ENCODE results near the gene PTPRE.
A peak's percentile ranks its signal among the peaks of the same experiment; 100 is the strongest.

PTPRE gene

DNA sequence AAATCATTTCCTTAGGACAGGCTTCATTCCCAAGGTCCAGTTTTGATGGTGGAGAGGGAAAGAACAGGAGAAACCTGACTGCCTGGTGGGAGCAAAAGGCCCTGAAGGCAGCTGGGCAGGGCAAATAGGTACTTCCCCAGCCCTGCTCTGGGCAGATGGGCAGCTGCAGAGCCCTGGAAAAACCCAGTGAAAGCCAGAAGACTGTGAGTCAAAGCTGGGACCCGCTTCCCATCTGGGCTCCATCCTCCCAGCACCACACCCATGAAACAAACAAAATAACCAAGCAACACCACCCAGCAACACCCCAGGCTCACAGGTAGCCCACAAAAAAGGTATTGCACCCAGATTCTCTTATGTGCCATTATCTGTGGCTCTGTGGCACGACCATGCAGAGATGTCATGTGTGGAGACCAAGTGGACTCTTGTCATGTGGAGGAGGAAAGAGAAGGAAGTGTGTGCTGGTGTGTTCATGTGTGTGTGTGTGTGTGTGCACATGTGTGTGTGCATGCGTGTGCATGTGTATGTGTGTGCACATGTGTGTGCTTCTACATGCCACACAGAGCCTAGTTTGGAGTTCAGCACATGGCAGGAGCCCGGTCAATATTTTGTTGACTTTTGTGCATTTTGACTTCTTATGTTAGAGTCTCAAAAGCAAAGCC, 24.0 kb upstream of the PTPRE start:
- no peak for DNase-seq (ENCODE audit: low read depth)

DNA sequence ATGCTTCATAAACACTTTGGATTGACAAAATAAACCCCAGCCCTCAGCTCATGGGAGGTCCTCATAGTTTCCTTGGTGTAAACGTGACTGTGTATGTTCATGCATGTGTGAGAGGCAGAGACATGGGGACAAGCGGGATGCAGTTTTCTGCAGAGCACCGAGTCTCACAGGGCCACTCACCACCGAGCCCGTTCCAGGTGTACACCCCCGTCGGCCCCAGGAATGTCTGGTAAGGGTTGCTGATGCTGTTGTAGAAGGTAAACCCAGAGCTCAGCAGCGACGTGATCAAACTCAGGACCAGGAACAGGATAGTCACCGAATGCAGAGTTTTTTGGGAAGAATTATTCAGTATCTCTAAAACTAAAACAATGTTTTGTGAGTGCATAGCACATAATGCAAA, 23.4 kb upstream of the PTPRE start:
- no peak for DNase-seq (ENCODE audit: low read depth)

DNA sequence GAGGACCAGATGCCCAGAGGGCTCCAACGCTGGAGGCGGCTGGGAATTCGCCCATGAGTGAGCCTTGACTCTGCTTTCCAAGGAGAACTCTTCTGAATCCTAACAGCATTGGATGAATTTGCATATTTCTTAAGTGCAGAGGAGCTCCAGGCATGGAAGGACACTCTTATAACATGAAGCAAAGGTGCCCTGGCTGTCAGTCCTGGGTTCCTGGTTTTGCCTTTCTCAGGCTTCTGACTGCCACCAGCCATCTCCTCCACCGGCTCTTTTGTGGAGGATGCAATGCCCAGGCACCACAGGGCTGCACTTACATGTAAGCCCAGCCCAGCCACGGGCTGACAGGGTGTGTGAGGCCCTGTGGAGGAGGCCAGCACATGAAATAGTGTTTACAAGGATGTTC, 22.4 kb upstream of the PTPRE start:
- no peak for DNase-seq (ENCODE audit: low read depth)

DNA sequence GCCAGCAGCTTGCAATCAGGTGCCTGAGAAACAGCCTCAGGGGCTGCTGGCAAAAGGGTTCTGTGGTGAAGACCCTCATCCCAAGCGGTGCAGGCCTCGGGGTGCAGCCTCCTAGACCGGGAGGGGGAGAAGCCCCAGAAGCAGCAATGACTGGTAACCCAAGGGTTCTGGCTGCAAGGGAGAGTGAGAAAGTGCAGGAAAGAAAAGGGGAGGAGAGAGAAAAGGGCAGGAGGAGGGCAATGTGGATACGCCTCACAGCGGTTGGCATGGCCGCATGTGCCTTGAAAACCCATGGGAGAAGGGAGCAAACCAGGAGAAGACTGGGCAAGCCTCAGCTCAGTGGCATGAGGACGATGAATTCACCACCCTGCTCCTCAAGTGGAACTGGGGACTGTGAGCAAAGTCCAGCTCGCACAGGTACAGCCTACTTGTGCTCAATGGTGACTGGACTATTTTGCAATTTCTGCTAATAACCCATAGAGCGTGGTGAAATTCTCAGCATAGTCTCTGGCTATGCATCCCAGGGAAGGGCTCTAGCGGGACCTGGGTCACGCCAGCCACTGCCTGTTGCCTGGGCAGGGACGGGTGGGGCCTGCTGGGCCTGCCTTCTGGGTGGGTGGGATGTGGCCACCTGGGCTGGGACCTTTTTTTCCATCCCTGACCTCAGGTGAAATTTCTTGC, 20.4 kb upstream of the PTPRE start:
- no peak for DNase-seq (ENCODE audit: low read depth)

DNA sequence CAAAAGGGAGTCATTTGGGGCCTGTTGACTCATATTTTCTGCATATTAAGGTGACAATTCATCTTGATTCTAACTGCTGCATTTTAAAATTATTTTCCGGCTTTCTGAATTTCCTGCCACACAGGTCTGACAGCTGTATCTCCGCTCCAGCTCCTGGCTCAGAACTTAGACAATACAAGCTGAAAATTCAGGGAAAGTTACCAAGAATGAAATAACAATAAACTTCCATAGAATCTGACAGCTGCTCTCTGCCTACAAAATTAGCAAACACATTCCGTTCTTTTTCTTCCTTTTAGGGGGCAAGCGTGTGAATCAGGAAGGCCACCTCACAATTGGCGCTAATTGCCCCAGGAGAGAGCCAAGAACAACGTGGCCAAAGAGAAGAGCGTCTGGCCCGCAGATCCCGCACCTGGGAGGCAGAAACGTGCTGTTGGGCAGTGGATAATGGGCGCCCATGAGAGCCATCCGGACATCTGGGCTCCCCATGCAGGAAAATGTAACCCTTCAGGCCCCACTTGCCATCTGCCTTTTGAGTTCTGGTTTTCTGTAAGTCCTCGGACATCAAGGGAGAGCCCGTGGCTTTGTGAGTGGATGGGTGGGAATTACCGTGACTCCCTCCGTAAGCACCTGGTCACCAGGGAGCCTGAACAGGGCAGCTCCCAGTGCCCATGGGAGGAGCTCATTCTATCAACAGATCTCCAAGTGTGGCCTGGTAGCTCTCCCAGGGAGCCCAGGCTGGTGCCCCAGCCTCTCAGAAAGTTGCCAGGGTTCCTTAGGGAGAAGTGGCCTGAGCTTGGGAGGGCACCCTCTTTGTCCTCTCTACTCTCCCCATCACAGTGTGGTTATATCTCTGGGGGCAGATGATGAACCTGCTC, 19.1 kb upstream of the PTPRE start:
- no peak for DNase-seq (ENCODE audit: low read depth)

DNA sequence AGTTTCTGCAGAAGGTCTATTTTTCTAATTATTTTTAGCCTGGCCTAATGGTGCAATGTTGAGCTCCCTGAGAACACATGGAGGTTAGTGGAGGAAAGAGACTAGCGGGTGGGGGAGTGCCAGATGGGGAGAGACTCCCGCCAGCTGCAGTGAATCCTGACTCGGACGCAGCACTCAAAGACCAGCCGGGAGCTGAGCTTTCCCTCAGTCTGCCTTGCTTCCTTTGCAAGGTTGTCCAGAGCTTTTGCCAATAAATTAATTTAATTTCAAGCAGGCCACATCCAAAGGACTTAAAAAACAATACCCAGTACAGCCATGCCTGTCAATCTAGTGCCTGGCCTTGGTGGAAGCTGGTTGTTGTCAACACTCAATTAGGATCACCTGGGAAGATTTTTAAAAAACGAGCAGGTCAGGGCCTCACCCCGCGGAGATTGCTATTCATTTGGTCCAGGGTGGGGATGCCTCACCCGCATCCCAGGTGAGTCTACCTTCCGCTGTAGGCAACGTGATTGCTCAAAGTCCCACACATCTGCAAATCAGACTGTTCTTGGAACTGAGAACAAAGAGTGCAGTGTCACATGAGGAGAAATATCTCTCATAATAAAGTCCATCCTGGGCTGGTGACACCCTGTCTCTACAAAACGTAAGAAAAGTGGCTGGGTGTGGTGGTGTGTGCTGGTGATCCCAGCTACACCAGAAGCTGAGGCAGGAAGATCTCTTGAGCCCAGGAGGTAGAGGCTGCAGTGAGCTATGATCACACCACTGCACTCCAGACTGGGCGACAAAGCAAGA, 18.2 kb upstream of the PTPRE start:
- DNase-seq (ENCODE audit: low read depth): no peak

DNA sequence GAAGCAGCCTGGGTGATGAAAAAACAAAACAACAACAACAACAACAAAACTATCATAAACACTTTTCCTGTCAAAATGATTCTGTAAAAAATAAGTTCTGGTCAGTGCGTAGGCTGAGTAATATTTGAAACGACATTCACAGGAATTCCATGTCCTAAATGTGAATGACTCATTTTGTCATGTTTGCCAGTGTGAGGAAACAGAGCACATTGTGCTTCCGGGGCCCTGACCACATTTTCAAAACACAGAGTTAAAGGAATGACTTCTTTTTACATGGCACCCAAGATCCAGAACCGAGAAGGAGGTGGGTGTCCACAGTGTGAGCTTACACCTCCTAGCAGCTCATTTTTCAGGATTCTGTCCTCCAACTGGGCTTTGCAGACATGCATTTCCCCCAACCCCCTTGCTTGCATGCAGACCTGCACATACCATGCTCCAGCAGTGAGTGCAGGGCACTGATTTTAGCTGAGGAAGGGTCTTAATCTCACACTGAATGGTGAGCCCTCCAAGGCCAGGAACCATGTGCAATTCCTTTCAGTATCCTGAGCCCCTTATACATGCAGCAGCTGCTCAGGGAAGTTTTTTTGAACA, 17.2 kb upstream of the PTPRE start:
- DNase-seq (ENCODE audit: low read depth): peak; percentile 84

DNA sequence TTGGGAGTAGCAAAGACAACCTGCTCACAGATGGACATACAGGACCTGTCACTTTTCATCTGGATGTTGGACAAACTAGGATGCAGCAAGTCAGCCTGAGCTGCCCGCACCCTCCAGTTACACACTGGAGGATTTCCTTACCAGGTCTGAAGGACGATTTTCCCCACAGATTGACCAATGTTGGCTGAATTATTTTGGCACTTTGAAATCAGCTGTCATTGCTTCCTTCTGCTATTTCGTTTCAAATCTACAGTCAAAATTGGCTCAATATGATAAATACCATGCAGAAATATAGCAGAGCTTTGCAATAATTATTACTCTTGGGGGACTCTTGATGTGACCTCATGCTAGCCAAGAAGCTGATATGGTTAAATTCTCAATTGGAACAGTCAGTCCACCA, 16.7 kb upstream of the PTPRE start:
- DNase-seq (ENCODE audit: low read depth): no peak

DNA sequence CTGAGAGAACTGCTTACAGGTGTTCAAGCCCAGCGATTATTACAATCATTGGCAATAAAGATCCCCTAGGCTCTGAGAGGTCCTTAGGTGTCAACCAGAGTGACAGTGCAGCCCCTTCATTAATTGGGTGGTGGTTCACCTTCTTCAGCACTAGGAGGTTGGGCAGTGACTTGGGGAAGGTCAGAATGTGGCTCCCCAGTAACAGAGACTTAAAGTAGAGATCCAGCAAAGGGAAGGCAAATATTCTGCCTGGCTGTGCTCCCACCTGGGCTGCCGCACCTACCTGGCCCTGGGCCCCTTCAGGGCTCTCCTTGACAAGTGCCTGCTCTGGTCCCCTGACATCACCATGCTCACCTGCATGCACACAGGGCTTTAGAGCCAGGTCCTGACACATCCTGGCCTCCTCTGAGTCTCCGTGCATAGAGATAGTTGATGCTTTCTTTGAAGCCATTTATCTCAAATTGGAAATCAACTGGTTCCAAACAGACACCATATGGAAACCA, 16.0 kb upstream of the PTPRE start:
- DNase-seq (ENCODE audit: low read depth): no peak

DNA sequence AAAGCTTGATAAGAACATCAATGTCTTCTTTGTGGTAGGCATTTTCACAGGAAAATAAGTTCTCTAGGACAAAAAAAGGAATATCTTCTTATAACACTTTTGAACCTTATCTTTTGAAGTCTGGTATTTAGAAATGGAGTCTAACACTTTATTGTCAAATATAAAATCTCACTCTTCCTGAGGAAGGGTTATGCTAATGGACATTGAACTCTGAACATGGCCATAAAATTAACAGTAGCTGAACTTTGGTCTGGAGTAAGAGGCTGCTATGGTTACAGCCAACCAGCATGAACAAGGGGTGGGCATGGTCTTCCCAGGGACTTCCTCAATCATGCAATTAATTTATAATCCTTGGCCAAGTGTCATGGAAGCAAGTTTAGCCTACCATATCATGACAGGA, 14.2 kb upstream of the PTPRE start, which contains the start of gene CLRN3:
CLRN3 (minus strand) TSS at position 199 of the 400 bp plus-strand sequence; CDS start at position 42, 157 bp downstream.
- DNase-seq (ENCODE audit: low read depth): no peak

DNA sequence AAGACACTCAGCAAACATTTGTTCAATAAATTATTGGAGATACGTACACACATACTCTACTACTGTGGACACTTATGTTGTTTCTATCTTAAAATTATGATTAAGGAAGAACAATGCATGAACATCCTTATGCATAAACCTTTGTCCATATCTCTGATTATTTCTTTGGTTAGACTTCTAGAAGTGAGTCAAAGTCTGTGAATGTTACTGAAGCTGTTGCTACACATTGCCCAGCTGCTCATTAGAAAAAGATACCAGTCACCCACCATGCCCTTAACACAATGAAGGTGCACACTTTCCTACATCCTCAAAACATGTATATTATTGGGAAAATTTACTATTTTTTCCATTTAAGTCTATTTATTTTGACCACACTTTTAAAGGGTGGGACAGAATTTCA, 12.8 kb upstream of the PTPRE start:
- peak; percentile 60 for DNase-seq (ENCODE audit: low read depth)

DNA sequence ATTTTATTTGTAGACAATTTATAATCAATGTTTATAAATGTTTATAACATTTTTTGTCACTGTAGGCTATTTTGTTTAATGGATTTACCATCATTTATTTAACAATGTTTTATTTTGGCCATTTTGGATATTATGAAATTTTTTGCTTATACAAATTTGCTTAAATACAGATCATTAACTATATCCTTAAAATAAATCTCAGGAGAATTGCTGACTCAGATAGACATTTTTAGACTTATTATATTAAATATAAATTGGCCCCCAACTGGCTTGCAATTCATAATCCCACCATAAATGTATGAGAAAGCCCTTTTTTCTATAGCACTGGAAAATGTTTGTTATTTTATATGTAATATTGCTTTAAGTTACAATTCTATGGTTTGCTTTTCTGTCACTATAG, 10.3 kb upstream of the PTPRE start:
- DNase-seq (ENCODE audit: low read depth): no peak

DNA sequence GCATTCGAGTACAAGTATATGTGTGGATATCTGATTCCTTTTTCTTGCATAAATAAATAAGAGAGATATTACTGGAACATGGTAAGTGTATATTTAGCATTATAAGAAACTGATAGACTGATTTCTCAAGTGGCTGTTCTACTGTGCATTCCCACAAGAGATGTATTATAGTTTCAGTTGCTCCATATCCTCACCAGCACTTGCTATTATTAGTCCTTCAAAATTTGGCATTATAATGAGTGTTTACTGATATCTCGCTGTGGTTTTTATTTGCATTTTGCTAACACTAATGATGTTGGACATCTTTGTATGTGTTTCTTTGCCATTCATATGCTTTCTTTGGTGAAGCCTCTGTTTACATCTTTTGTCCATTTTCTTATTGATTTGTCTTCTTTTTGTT, 9.7 kb upstream of the PTPRE start:
- no peak for DNase-seq (ENCODE audit: low read depth)

DNA sequence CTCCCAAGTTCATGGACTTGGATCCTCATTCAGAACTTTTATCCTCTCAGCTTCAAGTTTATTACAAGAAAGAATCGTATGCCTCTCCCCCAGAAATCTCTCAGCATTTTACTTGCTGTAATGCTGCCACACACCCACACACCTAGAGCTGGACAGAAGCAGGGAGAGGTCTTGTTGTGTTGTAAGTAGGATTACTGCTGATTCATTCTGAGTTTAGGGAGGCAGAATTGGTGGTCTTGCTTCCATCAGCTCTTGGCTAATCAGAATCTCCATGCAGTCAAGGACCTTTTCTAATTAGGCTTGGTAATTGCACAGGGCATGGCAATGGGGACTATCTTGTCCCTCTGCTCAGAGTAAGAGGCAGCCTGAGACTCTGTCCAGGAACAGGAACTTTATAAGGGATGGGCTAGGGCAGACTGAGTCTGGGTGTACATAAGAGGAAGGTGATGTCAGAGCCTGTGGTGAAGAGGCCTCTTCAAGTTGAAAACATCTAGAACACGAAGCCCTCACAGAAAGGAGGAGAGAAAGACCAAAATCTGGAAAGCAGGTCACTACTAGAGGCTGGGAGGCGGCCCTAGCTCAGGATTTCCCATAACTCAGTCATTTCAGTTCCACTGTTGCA, 7.0 kb upstream of the PTPRE start:
- peak; percentile 74 for DNase-seq (ENCODE audit: low read depth)

DNA sequence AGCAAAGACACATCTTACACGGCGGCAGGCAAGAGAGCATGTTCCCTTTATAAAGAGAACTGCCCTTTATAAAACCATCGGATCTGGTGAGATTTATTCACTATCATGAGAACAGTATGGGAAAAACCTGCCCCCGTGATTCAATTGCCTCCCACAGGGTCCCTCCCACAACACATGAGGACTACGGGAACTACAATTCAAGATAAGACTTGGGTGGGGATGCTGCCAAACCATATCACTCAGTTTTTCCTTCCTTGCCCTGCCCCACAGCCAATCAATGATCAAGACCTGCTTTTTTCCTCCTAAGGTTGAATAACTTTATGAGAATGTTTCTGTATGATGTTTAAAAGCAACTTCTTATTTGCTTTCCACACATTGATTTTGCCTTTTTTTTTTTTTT, 3.1 kb upstream of the PTPRE start:
- no peak for DNase-seq (ENCODE audit: low read depth)

DNA sequence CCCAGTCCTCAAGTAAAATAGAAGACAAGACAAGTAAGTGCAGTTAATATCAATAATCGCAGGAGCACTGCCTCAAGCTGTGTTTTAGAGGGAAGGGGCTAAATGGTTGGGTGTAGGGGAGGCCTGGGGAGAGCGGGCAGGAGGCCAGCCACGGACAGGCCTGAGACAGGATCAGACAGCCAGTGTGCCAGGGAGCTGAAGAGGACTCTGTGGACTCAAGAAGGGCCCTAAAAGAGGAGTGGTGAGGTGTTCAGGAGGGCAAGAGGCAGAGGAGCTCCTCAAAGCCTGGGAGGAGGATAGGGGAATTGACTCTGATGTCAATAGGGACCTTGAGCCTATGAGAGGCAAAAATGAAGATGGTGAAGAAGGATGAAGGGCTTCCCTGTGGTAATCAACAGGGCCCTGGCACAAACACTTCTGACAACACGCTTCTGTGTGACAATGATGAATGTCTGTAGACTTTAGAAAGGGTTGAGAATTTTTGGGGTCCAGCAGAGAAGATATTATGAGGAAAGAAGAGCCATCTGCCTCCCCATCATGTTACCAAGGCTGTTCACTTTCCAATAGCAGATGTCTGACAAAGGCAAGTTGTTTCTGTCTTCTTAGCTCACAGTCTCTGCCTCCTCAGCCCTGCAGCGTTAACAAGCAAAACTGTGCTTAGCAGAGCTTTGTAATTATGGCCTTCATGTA, 2.4 kb upstream of the PTPRE start:
- no peak for DNase-seq (ENCODE audit: low read depth)

DNA sequence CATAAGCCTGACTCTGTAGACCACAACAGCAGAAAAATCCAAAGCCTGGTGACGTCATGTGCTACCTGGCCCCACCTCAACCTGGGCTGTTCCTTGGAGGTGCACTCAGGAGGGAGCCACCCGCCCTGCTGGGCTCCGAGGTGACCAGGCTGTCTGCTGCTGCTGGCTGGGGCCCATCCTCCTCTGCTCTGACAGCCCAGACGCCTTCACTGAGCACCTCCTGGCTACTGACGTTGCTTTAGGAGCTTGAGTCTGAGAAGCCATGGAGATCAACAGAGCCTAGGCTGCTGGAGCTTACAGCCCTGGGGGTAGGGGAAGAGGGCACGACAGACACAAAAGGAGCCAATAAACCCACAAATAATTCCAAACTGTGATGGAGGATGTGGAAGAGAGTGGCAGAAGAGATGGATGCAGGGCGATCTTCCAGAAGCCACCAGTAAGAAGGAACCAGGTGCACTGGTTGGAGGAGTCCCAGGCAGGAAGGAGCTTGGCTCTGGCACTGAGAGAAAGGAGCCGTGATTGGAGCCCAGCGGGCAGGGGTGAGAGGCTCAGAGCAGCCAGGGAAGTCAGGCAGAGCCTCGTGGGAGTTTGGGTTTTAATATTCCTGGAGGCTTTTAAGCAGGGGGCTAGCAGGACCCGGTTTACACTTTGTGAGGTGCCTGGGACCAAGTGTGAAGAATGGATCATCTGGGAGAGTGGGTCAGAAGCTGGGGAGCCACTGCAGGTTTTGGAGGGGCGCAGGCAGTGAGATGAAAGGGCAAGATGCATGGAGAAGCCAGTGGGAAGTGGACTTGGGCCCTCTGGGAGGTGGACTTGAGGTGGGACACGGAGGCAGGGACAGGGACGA, 1.7 kb upstream of the PTPRE start:
- no peak for DNase-seq (ENCODE audit: low read depth)

DNA sequence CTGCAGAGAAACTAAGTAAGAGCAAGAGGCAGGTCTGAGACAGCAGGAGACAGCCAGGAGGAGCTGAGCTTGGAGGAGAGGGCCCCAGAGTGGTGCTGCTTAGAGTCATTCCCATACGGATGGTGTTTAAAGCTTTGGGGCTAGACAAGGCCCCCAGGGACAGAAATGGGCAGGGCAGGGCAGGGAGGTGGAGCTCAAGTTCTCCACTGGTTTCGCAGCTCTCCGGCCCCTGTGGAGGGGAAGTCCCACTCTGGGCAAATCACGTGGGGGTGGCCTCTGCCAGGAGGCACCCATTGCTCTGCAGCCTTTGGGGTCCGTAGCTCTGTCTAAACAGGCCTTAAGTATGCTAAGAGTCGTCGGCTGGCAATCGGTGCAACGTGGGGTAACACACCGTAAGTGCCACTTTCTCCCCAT, 1.0 kb upstream of the PTPRE start:
- DNase-seq (ENCODE audit: low read depth): no peak

DNA sequence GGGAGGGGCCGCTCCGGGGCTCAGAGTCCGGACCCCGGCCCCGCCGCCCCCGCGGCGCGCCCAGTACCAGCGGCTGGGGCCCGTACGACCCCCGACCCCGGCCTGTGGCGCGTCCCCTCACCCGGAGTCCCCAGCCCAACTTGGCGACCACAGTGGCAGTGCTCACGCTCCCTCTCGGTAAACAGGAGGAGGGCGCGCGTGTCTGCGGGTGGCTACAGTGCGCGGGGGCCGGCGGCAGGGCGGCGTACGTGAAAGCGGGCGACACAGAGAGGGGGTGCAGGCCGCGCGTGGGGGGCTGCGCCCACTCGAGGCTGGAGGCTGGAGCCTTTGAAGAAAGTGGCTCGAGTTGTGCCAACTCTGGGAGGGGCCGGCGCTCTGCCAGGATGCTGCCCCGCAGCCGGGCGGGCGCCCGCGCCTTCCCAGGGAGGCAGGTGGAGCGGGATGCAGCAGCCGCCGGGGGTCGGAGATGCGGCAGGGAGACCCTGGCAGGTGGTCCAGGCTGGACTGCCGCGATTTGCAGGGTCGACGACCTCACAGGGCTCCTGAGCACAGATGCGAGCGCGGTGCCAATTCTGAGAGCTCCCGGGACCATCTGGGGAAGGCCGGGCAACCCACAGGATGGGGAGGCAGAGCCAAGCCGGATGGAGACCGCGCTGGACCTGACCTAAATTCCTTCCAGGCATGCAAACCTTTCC, 655 bp downstream of the PTPRE start:
- peak; percentile 72 for DNase-seq (ENCODE audit: low read depth)
